MCF 10A (cell line): ENCODE results near the gene CACNG6. TPM values are rescaled to one million over a fixed set of nuclear protein-coding genes. Genes with fewer than 3 reads are reported as not detected.

Experiments
- Bru-seq: library from RNA; stranded (reverse); fragments of 400-500 nt; gene quantifications from one replicate; lab custom pipeline; 2021; lab: Mats Ljungman, UMichigan
- BruChase-seq, 2 experiments: library from RNA; stranded (reverse); fragments of 400-500 nt; gene quantifications; one replicate each; lab custom pipeline; 2021; lab: Mats Ljungman, UMichigan
- BruUV-seq: library from RNA; stranded (reverse); fragments of 400-500 nt; replicated peaks from 2 replicates; lab custom pipeline; 2021; lab: Mats Ljungman, UMichigan
- CTCF ChIA-PET: fragments of 300-600 bp; sonication (Branson Sonifier 250); formaldehyde crosslinking; extraction: SDS; loops from one replicate; lab custom pipeline; 2021; ENCODE audit warnings: antibody characterized with exemption, inconsistent platforms; lab: Yijun Ruan, JAX
- POLR2A ChIA-PET: fragments of 300-600, 350-650 bp; sonication (Branson Sonifier 250); formaldehyde crosslinking; extraction: SDS; loops from one replicate; lab custom pipeline; 2020; ENCODE audit warnings: antibody characterized with exemption, inconsistent platforms; lab: Yijun Ruan, JAX
- DNase-seq: peaks from one replicate; pipeline ENCODE4 v3.0.0-alpha.2; 2018; ENCODE audit not compliant: unreplicated experiment
- H3K27ac Mint-ChIP-seq: one replicate; pipeline ENCODE4 v1.8.0; 2022; ENCODE audit warnings: mild to moderate bottlenecking, low read depth, mixed read lengths; ENCODE audit not compliant: unreplicated experiment
- H3K27me3 Mint-ChIP-seq: one replicate; pipeline ENCODE4 v1.8.0; 2022; ENCODE audit warnings: mixed read lengths; ENCODE audit not compliant: insufficient read depth, unreplicated experiment
- H3K36me3 Mint-ChIP-seq: one replicate; pipeline ENCODE4 v1.8.0; 2022; ENCODE audit warnings: mild to moderate bottlenecking, moderate library complexity, mixed read lengths; ENCODE audit not compliant: insufficient read depth, unreplicated experiment
- H3K4me1 Mint-ChIP-seq: one replicate; pipeline ENCODE4 v1.8.0; 2022; ENCODE audit warnings: mixed read lengths; ENCODE audit not compliant: insufficient read depth, unreplicated experiment
- H3K4me3 Mint-ChIP-seq: one replicate; pipeline ENCODE4 v1.8.0; 2022; ENCODE audit warnings: mild to moderate bottlenecking, moderate library complexity, mixed read lengths; ENCODE audit not compliant: unreplicated experiment
- H3K9me3 Mint-ChIP-seq: one replicate; pipeline ENCODE4 v1.8.0; 2022; ENCODE audit warnings: mixed read lengths; ENCODE audit not compliant: unreplicated experiment
- CTCF ChIP-seq: fragments of 200-600 bp; IDR thresholded peaks from one replicate; pipeline ENCODE4 v1.8.0; 2022; ENCODE audit warnings: antibody characterized with exemption, mild to moderate bottlenecking; ENCODE audit not compliant: unreplicated experiment
- intact Hi-C: fragments of 100-400 bp; cut with micrococcal nuclease; formaldehyde crosslinking; loops from 2 replicates; pipeline ENCODE4 v1.14.1; 2022
- long read RNA-seq: library from polyadenylated mRNA; stranded (forward); transcript quantifications from one replicate; pipeline ENCODE4 v2.0.0, GENCODE V29; 2022
- total RNA-seq: library from RNA; stranded (reverse); gene quantifications from 2 replicates; pipeline ENCODE4 v1.2.3, GENCODE V29; 2022

CACNG6 gene
- total RNA-seq (not detected in 2 replicates), Bru-seq, nascent RNA (percentile 11 among the genes with signal in this experiment), BruChase-seq, experiment 1, labeled RNA remaining after a 6-hour chase (not detected), BruChase-seq, experiment 2, labeled RNA remaining after a 2-hour chase (percentile 5 among the genes with signal in this experiment)
- long read RNA-seq = 0 reads

GRCh38 chr19:53991224-53992113, at the start of gene CACNG6:
TSS of gene CACNG6 (plus strand) at chr19:53991637. CDS start at chr19:53992878, 1,241 bp downstream.
- Mint-ChIP-seq H3K4me3 (no peak within 1 kb of the TSS), H3K4me1 (no peaks in the 10 kb centered on the region), H3K9me3 (no peaks in the 10 kb centered on the region), H3K27me3 (peaks cover 30% of the 10 kb centered on the region), H3K27ac (no peak within 1 kb of the TSS), H3K36me3 (no peaks in the 10 kb centered on the region)
- intact Hi-C loops = no loop called here
- no peak for DNase-seq
- POLR2A ChIA-PET = no interaction called here
- no TSS peak for BruUV-seq
- CTCF ChIA-PET = no interaction called here
- TF ChIP-seq CTCF = no peak

GRCh38 chr19:53942001-53942786, 49.2 kb upstream of the CACNG6 start:
- ChIA-PET POLR2A (no interaction called here), CTCF (no interaction called here)
- no peak overlapping the region for H3K4me3 Mint-ChIP-seq
- intact Hi-C loops = no loop called here
- no peak for DNase-seq
- H3K36me3 Mint-ChIP-seq = no peaks in the 10 kb centered on the region
- no peak for TF ChIP-seq CTCF
- no peaks in the 10 kb centered on the region for H3K27me3 Mint-ChIP-seq
- peaks cover 9% of the 10 kb centered on the region for H3K9me3 Mint-ChIP-seq
- no peak overlapping the region for H3K27ac Mint-ChIP-seq
- no TSS peak for BruUV-seq
- H3K4me1 Mint-ChIP-seq = no peaks in the 10 kb centered on the region

- intact Hi-C loops = no loop called here
- Mint-ChIP-seq H3K9me3 (peaks cover 9% of the 10 kb centered on the region), H3K27ac (no peak overlapping the region), H3K27me3 (no peaks in the 10 kb centered on the region), H3K36me3 (no peaks in the 10 kb centered on the region), H3K4me3 (no peak overlapping the region), H3K4me1 (no peaks in the 10 kb centered on the region)
- no peak for TF ChIP-seq CTCF
- DNase-seq = no peak
- CTCF ChIA-PET = interaction anchor here (0.7 to 0.8 kb wide), 3 partner anchors 9 to 477 kb away, joined by 3 read pairs; no protein-coding TSS in a partner anchor
- BruUV-seq = no TSS peak
- POLR2A ChIA-PET = interaction anchor here (0.6 to 1.0 kb wide), 2 partner anchors 11 to 74 kb away, joined by 3 read pairs; no protein-coding TSS in a partner anchor
Observed at GRCh38 chr19:53944416-53944815, 47.0 kb upstream of the CACNG6 start.
